Kasumi-1 (cell line): Measurements from ENCODE around the gene NOP14.
A peak's percentile ranks its signal among the peaks of the same experiment; 100 is the strongest.
"Not testable (repeated sequence)": the region's sequence is repeated elsewhere in the genome, so short reads cannot be mapped to it uniquely, and the experiment has no call there.

Experiments
- DNase-seq, 2 experiments: peaks; one replicate each; lab custom pipeline; 2025; lab: John Stamatoyannopoulos, UW

NOP14 gene

DNA sequence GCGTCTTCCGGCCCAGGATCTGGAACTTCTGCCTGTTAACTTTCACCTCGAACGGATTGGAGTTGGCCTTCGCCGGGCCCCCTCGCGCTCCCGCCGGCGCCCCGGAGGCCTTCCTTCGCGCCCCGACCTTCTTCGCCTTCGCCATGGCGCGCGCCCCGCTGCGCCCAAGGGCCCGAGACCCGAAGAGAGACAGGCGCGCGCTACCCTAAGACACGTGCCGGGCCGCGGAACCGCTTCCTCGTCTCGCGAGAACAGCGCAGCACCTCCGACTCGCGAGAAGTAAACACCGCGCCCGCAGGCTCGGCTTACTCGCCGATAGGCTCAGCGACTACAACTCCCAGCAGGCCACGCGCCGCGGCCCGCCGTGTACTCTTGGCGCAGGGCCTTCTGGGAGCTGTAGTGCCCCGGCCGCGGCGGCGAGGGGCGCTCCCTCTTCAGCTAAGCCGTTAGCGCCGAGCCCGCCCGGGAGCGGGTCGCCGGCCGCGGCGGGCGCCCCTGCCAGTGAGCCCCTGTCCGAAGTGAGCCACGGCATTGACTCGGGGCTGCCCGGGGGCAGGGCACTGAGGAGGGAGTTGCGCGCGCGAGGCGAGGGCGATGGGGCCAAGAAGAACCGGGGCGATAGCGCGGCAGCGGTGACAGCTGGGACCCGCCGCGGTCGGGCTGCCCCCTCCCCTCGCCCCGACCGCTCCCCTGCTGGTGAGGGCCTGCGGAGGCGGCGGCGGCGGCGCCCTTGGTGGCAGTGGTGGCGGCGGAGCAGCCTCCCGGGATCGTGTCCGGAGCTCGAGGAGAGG, at the start of gene NOP14, which contains the start of gene GRK4:
Gene NOP14, minus strand, starts transcription at position 232 of the 791 bp plus-strand sequence. Its CDS starts 87 bp downstream, at position 145.
Gene GRK4, plus strand, starts transcription at position 397 of the 791 bp plus-strand sequence. CDS start 500 bp downstream, outside the sequence.
- DNase-seq, result peak; percentile 96 to 97

GRCh38 chr4:3011456-3012220, 48.4 kb upstream of the NOP14 start:
- no peak for DNase-seq

DNA sequence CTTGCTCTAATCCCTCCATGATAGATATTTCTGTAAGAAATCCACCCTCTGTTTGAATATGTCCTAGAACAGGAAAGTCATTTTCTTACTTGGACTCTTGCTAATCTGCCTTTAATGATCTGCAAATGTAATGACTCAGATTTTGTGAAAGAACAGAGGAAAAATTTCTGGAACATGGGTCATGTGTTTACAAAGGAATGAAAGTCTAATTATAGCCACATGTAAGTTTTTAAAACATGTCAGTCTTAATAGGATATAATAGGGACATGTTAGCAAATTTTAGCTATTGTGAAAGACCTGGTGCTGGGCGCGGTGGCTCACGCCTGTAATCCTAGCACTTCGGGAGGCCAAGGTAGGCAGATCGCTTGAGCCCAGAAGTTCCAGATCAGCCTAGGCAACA, 47.8 kb upstream of the NOP14 start:
- DNase-seq, result no peak

GRCh38 chr4:3010577-3010976, 47.4 kb upstream of the NOP14 start:
- DNase-seq, result no peak

DNA sequence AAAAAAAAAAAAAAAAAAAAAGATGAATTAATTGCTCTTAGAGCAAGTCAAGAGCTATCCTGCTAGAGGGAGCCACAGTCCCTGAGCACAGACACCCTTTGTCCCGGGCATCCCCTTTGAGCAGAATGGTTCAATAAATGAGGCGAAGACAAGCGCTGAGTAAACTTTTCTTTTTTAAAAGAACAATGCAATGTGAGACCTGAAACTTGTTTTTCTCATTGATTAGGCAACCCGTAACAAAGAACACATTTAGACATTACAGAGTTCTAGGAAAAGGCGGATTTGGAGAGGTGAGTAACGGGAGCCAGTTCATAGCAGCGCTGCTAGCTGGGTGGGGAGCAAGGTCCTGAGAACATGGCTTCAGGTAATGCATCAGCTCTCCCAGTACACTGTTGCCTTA, 46.2 kb upstream of the NOP14 start:
- no peak for DNase-seq

DNA sequence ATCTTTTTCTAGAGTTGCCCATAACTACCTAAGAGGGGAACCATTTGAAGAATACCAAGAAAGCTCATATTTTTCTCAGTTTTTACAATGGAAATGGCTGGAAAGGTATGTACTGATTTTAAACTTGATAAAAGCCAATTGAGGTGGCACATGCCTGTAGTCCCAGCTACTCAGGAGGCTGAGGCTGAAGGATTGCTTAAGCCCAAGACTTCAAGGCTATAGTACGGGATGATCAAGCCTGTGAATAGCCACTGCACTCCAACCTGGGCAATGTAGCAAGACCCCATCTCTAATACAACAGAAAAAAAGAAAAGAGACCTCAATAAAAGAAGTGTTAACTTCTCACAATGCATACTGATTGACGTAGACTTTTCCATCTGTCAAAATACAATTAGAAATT, 44.5 kb upstream of the NOP14 start:
- no peak for DNase-seq

DNA sequence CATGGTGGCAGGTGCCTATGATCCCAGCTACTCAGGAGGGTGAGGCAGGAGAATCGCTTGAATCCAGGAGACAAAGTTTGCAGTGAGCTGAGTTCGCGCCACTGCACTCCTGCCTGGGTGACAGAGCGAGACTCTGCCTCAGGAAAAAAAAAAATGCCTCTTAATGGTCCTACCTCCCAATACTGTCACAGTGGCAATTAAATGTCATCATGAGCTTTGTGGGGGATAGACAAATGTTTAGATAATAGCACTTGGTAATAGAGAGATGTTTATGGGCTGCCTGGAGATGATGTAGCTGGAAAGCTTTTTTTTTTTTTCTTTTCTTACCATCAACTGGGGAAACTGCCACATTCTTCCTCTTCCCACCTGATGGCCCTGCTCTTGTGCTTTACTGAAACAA, 33.2 kb upstream of the NOP14 start:
- no peak for DNase-seq

GRCh38 chr4:2995546-2996265, 32.5 kb upstream of the NOP14 start:
- no peak for DNase-seq

DNA sequence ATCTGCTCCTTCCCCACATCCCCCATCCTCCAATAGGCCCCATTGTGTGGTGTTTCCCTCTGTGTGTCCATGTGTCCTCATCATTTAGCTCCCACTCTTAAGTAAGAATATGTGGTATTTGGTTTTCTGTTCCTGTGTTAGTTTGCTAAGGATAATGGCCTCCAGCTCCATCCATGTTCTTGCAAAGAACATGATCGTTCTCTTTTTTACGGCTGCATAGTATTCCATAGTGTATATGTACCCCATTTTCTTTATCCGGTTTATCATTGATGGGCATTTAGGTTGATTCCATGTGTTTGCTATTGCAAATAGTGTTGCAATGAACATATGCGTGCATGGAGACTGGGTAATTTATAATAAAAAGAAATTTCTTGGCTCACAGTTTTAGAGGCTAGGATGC, 31.7 kb upstream of the NOP14 start:
- DNase-seq, result no peak

DNA sequence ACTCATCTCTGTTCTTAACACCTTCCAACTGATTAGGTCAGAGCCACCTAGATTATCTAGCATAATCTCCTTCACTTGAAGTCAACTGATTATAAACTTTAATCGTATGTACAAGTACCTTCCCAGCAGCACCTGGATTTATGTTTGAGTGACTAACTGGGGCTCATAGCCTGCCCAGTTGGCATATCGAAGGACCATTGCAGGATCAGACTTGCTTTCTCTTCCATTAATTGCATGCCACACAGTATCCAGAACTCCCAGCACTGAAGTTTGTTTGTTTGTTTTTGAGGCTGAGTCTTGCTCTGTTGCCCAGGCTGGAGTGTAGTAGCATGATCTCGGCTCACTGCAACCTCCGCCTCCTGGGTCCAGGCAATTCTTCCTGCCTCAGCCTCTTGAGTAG, 28.0 kb upstream of the NOP14 start:
- no peak for DNase-seq

GRCh38 chr4:2983715-2984114, 20.5 kb upstream of the NOP14 start:
- DNase-seq, result not testable (repeated sequence)

DNA sequence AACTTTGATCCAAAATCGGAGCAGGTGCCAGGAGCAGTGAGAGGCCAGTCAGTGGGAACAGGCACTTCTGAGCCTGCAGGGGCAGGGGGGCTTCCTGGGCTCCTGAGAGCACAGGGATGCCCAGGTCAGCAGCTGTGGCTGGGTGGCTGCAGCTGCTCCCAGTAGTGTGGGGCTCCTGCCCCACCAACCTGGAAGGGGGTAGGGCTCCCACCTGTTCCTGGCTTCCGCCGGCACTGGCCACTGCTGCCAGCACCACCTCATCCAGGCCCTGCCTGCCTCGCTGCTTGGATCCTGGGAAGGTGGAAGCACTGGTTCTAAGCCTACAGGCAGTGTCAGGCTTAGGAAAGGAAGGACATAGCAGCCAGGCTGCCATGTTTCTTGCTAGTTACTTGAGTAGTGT, 18.8 kb upstream of the NOP14 start:
- DNase-seq, result no peak

GRCh38 chr4:2981256-2981819, 18.1 kb upstream of the NOP14 start:
- DNase-seq, result no peak

- DNase-seq, result no peak
Measured at GRCh38 chr4:2977211-2978088, 14.2 kb upstream of the NOP14 start.

DNA sequence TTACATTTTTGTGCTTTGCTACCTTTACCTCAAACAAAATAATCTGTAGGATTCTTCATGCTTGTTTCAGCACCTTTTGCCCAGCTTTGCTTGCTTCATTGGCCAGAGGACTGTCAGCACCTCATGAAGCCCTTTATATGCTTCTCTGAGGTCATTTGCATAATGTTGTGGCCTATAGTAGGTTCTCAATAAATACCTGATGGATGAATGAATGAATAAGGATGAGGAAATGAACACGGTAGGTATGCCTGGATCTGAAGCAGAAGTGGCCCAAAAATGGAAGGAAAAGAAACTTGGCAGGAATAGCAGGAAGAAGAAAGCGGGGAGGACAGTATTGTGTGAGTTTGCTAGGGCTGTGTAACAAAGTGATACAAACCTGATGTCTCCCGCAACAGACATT, 8.1 kb upstream of the NOP14 start:
- DNase-seq, result no peak

DNA sequence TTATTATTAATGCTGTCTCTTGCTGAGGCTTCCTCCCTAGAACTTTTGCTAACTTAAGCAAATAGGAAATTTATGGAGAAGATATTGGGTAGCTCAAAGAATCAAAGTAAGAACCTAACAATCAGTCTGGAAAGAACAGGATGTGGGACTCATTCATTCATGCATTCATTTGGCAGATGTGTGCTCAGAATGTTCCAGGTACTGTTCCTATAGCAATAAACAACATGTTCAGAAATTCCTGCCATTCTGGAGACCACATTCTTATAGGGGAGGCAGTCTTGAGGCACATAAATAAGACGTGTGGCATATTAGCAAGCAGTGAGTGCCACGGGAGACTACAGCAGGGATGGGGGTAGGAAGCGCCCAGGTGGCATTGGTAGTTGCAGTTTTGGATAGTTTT, 5.2 kb upstream of the NOP14 start:
- DNase-seq, result no peak

DNA sequence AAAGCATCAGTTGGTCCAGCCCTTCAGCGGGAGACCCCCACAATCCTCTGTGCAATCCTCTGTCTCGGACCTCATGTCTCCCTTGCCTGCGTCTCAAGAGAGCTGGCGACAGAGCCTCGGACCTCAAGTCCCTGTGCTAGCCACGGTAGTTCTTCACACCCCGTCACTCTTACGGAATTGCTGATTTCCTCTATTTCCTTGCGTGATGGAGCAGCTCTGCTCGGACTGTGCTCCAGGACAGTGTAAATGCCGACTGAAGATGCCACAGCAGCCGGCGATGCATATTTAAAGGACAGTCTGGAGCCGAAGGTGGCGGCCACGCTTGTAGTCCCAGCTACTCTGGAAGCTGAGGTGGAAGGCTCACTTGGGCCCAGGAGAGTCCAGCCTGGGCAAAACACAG, 2.1 kb upstream of the NOP14 start:
- DNase-seq, result no peak

DNA sequence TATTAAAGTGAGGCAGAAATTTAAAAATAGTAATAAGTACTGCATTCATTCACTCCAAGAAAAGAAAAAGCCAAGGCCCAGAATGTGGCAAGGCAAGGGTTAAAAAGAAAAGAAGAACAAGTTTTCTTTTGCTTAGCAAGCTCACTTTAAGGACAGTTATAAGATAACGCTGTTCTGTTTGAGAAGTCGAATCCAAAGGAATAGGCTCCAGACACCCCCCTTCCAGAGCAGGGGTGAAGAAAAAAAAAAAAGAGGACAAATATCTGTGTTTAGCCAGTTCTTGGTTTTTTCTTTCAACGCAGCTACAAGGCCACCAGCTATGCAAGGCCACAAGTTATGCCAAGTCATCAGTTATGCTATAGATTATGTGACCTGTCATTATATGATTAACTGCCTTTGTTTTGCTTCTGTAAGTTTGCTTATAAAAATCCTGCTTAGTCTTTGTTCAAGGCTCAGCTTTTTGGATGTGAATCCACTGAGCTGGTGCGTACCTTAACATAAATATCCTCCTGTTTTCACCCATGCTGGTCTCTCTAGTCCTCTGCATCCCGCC, 1.6 kb upstream of the NOP14 start:
- no peak for DNase-seq

DNA sequence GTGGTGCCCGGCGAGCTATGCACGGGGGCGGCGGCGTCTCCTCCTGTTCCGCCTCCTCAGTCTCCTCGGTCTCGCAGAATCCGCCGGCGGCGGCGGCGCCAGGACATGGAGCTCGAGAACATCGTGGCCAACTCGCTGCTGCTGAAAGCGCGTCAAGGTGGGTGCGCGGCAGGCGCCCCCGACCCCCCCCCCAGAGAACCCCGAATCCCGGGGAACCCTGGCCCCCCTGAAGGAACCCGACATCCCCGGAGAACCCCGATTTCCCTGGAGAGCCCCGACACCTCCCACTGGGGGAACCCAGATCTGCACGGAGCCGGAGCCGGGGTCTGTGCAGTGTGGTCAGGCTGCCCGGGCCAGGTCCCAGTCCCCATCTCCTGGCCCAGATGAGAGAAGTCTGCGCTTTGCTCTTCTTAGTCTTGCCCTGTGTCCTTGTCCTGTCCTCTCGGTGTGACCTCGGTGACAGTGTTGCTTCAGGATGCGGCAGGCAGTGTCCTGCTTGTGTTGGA, 813 bp upstream of the NOP14 start:
- DNase-seq, result peak; percentile 47 to 53

DNA sequence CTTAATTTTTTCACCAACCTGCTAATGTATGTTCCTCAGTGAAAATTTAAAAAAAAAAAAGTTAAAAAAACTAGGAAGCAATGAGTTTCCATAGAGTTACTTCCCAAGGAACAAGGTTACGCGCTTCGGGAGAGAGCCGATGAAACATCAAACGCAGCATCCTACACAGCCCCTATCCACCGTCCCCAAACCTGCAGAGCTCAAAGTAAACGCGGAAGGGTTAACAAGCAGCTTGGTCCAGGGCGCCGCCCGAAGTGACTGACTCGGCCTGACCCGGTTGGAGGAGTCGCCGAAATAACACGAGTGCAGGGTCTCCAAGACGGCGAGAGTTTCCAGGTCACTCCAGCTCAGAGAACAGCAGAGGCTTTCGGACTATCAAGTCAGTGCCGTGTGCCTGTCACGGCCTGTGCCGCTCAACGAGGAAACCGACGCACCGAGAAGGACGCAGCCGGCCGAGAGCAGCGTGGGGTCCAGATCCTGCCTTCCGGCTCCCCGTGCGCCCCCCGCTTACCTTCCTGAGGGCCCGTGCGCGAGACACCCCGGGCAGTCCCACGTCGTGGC, 512 bp downstream of the NOP14 start:
- peak; percentile 54 to 60 for DNase-seq
